GM10847 (cell line): ENCODE results near the gene PNPLA5.

Source experiments
- POLR2A ChIP-seq: IDR thresholded peaks from 2 replicates; pipeline ENCODE4 v1.6.1; 2011; ENCODE audit not compliant: insufficient read length; ENCODE audit errors: extremely low read depth

PNPLA5 gene, protein sequence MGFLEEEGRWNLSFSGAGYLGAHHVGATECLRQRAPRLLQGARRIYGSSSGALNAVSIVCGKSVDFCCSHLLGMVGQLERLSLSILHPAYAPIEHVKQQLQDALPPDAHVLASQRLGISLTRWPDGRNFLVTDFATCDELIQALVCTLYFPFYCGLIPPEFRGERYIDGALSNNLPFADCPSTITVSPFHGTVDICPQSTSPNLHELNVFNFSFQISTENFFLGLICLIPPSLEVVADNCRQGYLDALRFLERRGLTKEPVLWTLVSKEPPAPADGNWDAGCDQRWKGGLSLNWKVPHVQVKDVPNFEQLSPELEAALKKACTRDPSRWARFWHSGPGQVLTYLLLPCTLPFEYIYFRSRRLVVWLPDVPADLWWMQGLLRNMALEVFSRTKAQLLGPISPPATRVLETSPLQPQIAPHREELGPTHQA

DNA sequence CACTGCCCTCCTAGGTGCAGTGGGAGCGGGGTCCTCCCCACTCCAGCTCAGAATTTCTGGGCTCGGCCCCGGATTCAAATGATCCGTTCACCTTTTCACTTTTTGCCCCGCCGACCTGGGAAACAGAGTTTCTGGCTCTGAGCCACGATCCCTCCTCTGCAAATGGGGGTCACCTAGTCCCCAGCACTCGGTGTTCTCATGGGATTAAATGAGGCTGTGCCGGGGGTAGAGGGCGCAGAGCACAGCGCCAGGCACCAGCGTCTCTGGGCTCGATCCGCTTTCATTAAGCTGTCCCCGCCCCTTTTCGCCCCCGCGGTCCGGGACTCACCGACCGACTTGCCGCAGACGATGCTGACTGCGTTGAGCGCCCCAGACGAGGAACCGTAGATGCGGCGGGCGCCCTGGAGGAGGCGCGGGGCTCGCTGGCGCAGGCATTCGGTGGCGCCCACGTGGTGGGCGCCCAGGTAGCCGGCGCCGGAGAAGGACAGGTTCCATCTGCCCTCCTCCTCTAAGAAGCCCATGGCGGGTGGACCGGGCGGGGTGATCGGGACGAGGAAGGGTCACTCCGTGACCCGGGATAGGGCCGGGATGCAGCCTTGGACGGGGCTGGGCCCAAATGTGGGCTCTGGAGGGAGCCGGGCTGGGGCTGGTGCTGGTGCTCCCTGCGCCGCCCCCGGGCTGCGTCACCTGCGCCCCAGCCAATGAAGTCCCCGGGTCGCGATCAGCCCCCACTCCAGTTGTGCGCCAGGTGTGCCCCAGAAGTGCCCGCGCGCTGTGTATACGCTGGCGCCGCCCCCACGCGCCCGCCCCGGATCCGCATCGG lies at the start of gene PNPLA5:
Gene PNPLA5 (minus strand): TSS at position 654 of the 823 bp plus-strand sequence. CDS start 133 bp downstream, at position 521.
- no peak for TF ChIP-seq POLR2A

DNA sequence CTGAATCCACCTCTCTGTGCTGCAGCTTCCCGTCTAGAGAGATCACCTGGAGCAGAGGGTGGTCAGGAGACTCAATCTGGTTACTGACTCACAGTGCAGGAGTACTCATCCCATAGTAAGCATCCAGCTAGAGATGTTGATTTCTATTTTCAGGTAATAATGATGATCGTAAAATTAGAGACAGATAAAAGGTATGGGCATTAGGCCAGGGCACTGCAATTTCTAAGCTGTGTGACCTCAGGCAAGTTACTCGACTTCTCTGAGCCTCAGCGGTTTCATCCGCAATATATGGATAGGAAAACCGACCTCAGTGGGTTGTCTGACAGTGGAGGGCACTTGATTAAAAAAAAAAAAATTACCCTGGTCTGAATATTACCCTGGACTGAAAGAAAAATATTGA lies 49.6 kb upstream of the PNPLA5 start:
- no peak for TF ChIP-seq POLR2A

DNA sequence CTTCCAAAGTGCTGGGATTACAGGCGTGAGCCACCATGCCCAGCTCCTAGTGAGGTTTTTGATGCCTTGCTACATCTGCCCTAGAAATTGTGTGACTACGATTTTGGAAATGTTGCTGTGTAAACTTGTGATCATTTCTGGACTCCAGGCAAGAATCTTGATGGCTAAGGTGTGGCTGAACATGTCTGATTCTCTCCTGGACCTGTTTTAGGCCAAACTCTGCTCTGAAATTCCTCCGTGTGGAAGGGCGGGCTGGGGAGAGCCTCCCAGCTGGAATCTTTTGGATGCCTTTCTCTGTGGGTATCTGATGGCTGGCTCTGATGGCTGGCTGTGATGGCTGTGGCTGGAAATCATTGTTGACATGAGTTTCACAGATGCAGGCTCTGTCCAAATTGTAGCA lies 40.0 kb upstream of the PNPLA5 start:
- TF ChIP-seq POLR2A = no peak

DNA sequence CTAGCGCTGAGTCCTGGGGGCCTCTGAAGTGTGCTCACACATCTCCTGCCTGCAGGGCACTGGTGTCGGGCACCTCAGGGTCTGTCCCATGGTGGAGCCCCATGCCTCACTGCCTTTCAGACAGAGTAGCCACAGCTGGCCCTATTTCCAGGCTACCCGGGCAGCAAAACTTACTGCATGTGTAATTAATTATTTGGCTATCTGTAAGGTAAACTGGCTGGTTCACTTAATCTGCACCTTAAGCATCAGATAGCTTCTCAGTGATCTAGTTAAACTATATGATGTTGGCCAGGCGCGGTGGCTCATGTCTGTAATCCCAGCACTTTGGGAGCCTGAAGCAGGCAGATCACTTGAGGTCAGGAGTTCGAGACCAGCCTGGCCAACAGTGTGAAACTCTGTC lies 37.1 kb upstream of the PNPLA5 start:
- TF ChIP-seq POLR2A = no peak

DNA sequence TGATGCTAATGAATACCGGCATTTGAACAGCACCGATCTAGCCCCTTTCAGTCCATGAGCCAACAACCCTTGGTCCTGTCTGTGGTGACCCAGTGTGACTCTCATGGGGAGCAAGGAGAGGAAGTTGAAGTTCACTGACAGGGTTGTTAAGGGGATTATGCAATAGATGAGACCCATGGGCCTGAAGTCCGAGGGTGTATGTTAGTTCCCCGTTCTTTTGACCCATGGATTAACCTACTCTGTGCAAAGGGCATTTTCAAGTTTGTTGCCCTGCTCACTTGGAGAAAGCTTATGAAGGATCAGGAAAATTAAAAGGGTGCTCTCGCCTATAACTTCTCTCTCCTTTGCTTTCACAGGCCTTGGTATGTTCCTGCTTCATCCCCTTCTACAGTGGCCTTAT lies 36.7 kb upstream of the PNPLA5 start:
- no peak for TF ChIP-seq POLR2A

DNA sequence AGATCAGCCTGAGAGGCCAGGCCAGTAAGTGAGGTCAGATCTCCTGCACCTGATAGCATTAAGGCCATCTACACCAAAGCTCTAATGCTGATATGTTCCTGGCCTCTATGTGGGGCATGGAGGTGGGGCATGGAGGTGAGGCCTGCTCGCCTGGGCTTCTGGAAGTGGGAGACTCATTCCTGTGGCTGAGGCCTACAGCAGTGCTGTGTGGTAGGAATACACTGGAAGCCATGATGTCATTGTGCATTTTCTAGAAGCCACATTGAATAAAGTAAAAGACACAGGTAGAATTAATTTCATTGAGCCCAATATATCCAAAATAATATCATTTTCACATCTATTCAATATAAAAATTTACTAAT lies 34.5 kb upstream of the PNPLA5 start:
- no peak for TF ChIP-seq POLR2A

DNA sequence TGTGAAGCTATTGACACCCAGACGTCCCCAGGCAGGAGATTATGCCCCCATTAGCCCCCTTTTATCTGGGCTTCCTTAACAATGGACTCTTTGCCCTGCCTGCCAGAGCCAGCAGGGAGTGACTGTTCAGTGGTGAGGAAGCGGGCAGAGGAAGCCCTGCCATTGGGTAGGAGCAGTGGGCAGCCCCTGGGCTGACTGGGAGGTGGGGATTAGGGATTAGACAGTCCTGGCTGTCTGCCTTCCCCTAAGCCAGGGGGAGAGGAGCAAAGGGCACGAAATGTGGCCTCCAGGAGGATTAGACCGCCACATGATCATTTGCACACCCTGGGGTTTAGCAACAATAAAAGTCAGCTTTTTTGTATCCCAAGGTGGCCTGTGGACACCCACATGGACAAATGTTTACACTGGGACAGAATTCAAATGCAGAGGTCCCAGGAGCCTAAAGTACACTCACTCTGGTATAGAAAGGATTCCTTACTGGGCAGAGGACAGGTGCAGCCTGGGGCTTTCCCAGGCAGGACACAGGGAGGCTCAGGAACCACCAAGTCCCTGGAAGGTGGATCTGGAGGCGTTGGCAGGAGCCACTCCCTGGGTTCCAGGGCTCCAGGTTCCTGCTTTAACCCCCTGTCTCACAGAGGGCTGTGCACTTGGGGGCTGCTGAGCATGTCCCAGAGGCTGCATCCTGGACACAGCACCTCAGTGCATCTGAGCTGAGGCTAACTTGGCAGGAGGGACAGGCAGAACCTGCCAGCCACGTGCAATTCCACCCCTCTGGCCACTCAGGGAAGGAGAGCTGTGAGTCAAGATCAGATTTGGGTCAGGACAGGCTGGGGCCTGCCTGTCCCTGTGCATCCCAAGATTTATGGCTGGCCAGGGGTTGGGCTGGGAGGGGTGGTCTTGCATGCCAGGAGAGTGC lies 33.9 kb upstream of the PNPLA5 start:
- TF ChIP-seq POLR2A = no peak

DNA sequence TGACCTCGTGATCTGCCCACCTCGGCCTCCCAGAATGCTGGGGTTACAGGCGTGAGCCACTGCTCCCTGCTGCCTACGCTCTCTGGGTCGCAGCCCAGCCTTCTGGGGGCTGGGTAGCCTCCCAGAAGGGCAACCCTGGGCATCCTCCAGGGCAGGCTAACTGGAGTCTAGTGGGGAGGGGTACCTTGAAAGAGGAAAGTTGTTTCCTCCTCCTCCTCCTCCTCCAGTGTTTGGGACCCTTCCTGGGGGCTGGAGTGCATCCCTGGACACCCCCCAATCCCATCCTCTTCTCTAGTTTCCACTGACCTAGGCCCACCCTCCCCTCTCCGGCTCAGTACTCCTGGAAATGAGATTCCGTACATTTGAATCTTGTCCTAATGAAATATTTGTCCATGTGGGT lies 33.1 kb upstream of the PNPLA5 start:
- TF ChIP-seq POLR2A = no peak

DNA sequence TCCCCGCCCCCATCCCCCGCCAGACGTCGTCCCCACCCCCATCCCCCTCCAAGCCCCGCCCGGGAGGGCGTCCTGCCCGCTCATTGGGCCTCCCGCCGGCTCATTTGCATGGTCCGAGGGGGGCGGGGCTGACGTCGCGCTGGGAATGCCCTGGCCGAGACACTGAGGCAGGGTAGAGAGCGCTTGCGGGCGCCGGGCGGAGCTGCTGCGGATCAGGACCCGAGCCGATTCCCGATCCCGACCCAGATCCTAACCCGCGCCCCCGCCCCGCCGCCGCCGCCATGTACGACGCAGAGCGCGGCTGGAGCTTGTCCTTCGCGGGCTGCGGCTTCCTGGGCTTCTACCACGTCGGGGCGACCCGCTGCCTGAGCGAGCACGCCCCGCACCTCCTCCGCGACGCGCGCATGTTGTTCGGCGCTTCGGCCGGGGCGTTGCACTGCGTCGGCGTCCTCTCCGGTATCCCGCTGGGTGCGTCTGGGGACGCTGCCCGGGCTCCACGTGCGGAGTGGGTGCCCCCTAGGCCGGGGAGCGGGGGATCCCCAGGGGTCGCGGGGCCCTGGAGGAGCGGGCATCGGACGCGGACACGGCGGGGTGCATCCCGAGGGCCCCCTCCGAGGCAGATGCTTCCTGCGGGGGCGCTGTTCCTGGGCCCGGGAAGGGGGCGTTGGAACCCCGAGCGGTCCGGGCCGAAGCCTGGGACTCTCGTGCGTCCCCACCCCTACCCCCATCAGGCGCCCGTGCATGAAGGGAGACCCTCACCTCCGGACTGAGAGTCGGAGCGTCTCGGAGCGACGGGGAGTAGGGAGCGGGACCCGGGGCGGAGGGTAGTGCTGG lies 32.0 kb upstream of the PNPLA5 start, which contains the start of gene PNPLA3:
Gene PNPLA3 (plus strand): TSS at position 175 of the 834 bp plus-strand sequence. CDS start 107 bp downstream, at position 282.
- no peak for TF ChIP-seq POLR2A

DNA sequence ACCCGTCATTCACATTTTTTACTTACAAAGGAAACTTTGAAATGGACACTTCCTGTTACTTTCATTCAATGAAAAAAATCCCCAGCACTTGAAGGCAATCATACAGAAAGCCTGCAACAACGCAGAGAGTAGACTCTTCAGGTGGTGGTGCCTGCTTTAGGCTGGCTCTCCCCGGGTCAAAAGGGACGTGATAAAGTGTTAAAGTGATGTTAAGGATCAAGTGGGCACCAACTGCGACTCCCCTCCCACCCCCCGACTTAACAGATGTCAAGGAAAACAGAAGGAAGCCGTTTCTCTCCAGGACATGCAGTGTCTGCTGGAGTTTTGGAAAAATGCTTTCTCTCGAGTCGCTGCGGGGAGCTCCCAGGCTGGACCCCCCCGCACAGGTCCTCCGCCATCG lies 31.4 kb upstream of the PNPLA5 start:
- no peak for TF ChIP-seq POLR2A

DNA sequence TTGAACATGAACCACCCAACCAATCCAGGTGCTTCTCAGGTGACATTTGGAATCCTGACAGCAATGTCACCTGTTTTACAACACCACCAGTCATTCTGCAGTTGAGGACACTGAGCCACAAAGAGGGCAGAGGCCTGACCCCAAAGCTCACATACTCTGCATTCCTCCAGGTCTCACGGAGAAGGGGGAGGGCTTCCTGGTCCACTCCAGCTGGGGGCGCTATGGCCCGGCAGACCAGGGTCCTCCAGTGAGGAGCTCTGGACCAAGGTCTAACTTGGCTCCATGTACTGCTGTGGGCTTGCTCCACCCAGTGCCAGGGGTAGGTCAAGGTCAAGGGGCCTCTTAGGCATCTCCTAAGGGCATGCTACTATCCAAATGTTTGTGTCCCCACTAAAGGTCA lies 30.3 kb upstream of the PNPLA5 start:
- TF ChIP-seq POLR2A = no peak

DNA sequence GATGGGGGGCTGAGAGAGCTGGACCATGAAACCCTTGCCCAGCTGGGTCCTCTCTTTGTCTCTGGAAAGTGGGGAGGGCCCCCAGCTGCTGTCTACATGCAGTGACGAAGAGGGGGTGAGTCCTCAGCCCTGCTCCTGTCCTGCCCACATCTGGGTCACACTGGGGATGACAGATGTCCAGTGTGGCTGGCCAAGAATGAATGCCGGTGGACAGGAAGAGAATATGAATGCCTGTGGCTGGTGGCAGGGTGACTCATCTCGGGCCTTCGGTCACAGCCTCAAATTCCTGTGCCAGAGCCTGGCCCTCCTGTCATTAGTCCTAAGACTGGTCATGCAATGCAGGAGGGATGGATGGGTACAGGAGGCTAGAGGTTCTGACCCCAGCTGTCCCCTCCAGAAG lies 29.6 kb upstream of the PNPLA5 start:
- no peak for TF ChIP-seq POLR2A

DNA sequence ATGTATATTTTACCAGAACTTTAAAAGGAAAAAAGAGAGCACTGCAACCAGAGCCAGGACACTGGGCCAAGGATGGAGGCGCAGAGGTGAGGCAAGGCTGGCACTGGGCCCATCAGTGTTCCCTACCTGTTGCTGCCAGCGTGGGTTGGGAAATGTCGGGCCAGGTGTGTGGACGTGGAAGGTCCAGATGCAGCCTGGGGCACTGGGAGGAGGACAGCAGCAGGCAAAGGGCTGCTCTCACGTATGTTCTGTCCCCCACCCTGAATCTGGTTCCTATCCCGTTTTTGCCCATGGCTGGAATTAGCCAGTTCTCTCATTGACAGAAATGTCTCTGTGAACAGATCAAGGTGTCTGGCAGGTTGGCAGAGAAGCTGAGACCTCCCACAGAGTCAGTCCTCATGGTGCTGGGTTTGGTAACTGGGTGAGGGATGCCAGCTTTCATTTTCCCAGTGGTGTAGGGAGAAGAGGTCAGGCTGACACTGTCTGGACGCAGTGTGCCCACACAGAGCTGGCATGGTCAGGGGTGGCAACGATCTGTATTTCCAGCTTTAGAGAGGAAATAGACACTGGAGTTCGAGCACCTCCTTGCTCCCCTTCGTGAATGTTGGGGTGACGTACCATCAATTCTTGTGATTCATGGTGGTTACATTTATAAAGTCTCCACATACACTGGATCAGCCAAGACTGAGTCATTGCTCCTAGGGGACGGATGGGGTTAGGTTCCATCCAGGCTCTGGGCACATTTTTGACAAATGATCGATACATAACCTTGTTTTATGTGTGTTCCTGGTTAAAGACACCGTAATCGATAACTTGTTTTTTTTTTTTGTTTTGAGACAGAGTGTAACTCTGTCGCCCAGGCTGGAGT lies 27.5 kb upstream of the PNPLA5 start:
- no peak for TF ChIP-seq POLR2A
